HCT116 (cell line): Measurements from ENCODE around the gene TMEM30A. TPM values are rescaled to one million over a fixed set of nuclear protein-coding genes. Genes with fewer than 3 reads are reported as not detected.

Experiments used
- ATAC-seq: fragments of 200-7000 bp; cut with Tn5 transposase; 2 replicates; pipeline ENCODE4 v1.9.1; 2020; ENCODE audit warnings: mild to moderate bottlenecking, moderate library complexity
- BruUV-seq: library from RNA; stranded (reverse); fragments of 400-500 nt; replicated peaks from 2 replicates; lab custom pipeline; 2021; lab: Mats Ljungman, UMichigan
- CTCF ChIA-PET: fragments of 300-600 bp; sonication (Branson Sonifier 250); formaldehyde crosslinking; loops from one replicate; lab custom pipeline; 2021; ENCODE audit warnings: antibody characterized with exemption; lab: Charles Lee
- POLR2A ChIA-PET: fragments of 300-600, 350-600 bp; sonication (Branson Sonifier 250); formaldehyde crosslinking; loops from one replicate; lab custom pipeline; 2021; ENCODE audit warnings: antibody characterized with exemption; lab: Charles Lee
- RAD21 ChIA-PET, 2 experiments: fragments of 300-600 bp; sonication (Branson Sonifier 250); formaldehyde crosslinking; loops; one replicate each; lab custom pipeline; 2023; ENCODE audit warnings: low total read pairs in 2 of 2; ENCODE audit not compliant: uncharacterized antibody in 2 of 2, unreplicated experiment in 2 of 2, low non-redundant PET in 1 of 2; lab: Charles Lee
- DNase-seq: peaks from one replicate; pipeline ENCODE4 v3.0.0-alpha.2; 2010; ENCODE audit warnings: low read depth, low spot score
- H2AFZ ChIP-seq: fragments of 200-600 bp; shearing (Covaris generic), sonication (generic); 2 replicates; pipeline ENCODE4 v1.6.1; 2017; ENCODE audit warnings: low read depth, mixed run types, mixed read lengths, antibody characterized with exemption, low read length; ENCODE audit not compliant: poor library complexity, severe bottlenecking
- H3K27ac ChIP-seq: 2 replicates; pipeline ENCODE4 v1.5.1; 2012; ENCODE audit warnings: low read depth, low read length
- H3K27me3 ChIP-seq: fragments of 200-600 bp; sonication (generic); 2 replicates; pipeline ENCODE4 v1.6.1; 2016; ENCODE audit warnings: mixed run types, low read length, mixed read lengths; ENCODE audit not compliant: insufficient read depth
- H3K36me3 ChIP-seq, 2 experiments: fragments of 200-500 bp in 1 of 2; fragments of 200-600 bp in 1 of 2; sonication (Bioruptor generic) in 1 of 2; sonication (generic) in 1 of 2; 2 replicates each; pipeline versions ENCODE4 v1.5.1 to v1.6.1; 2014 to 2016; ENCODE audit warnings: low read length in 2 of 2, inconsistent platforms in 1 of 2, mixed read lengths in 1 of 2, mixed run types in 1 of 2; ENCODE audit not compliant: insufficient read depth in 2 of 2, control insufficient read depth in 1 of 2
- H3K4me1 ChIP-seq, 2 experiments: fragments of 200-600 bp in 1 of 2; sonication (generic) in 1 of 2; 2 replicates each; pipeline versions ENCODE4 v1.5.1 to v1.6.1; 2012 to 2017; ENCODE audit warnings: low read length in 2 of 2, inconsistent platforms in 1 of 2, mild to moderate bottlenecking in 1 of 2, mixed read lengths in 1 of 2, mixed run types in 1 of 2, moderate library complexity in 1 of 2; ENCODE audit not compliant: insufficient read depth in 2 of 2, control insufficient read depth in 1 of 2
- H3K4me2 ChIP-seq: fragments of 200-600 bp; sonication (generic); 2 replicates; pipeline ENCODE4 v1.6.1; 2017; ENCODE audit warnings: mixed run types, low read length, mixed read lengths
- H3K4me3 ChIP-seq, 2 experiments: fragments of 200-600 bp in 1 of 2; sonication (generic) in 1 of 2; replicated peaks in 1 of 2; 2 replicates each; pipeline ENCODE4 v1.5.1; 2011 to 2016; ENCODE audit warnings: low read length in 2 of 2, control low read depth in 1 of 2, low read depth in 1 of 2, mild to moderate bottlenecking in 1 of 2, mixed read lengths in 1 of 2, mixed run types in 1 of 2
- H3K79me2 ChIP-seq: fragments of 200-600 bp; sonication (generic); 2 replicates; pipeline ENCODE4 v1.6.1; 2017; ENCODE audit warnings: mild to moderate bottlenecking, mixed run types, low read length, moderate library complexity, mixed read lengths; ENCODE audit not compliant: insufficient read depth
- H3K9ac ChIP-seq: fragments of 200-600 bp; sonication (generic); 2 replicates; pipeline ENCODE4 v1.6.1; 2016; ENCODE audit warnings: low read length, mixed read lengths
- H3K9me2 ChIP-seq: fragments of 200-600 bp; sonication (generic), shearing (Covaris generic); 2 replicates; pipeline ENCODE4 v1.6.1; 2017; ENCODE audit warnings: mixed run types, mild to moderate bottlenecking, moderate library complexity; ENCODE audit not compliant: insufficient read depth
- H3K9me3 ChIP-seq, 2 experiments: fragments of 200-500 bp in 1 of 2; fragments of 200-600 bp in 1 of 2; sonication (Bioruptor generic) in 1 of 2; sonication (generic) in 1 of 2; 2 replicates each; pipeline ENCODE4 v1.6.1; 2014 to 2017; ENCODE audit warnings: low read length in 2 of 2, mixed read lengths in 2 of 2, inconsistent platforms in 1 of 2, low read depth in 1 of 2, mild to moderate bottlenecking in 1 of 2, mixed run types in 1 of 2, moderate library complexity in 1 of 2; ENCODE audit not compliant: control insufficient read depth in 1 of 2, insufficient read depth in 1 of 2
- H4K20me1 ChIP-seq: fragments of 200-600 bp; sonication (generic), shearing (Covaris generic); 2 replicates; pipeline ENCODE4 v1.6.1; 2017; ENCODE audit warnings: mixed run types, mild to moderate bottlenecking, moderate library complexity; ENCODE audit not compliant: insufficient read depth
- CBX3 ChIP-seq: IDR thresholded peaks from 2 replicates; pipeline ENCODE4 v1.6.1; 2012; ENCODE audit warnings: low read depth
- CEBPB ChIP-seq: IDR thresholded peaks from 2 replicates; pipeline ENCODE4 v1.6.1; 2012; ENCODE audit warnings: low read depth
- CTCF ChIP-seq, 3 experiments: fragments of 200-600 bp in 1 of 3; sonication (generic) in 1 of 3; IDR thresholded peaks in 2 of 3; conservative IDR thresholded peaks in 1 of 3; 2 replicates each; pipeline ENCODE4 v1.5.1; 2012 to 2017; ENCODE audit warnings: low read depth in 2 of 3, low read length in 2 of 3, antibody characterized with exemption in 1 of 3, borderline replicate concordance in 1 of 3, control low read depth in 1 of 3, mild to moderate bottlenecking in 1 of 3, mixed read lengths in 1 of 3, mixed run types in 1 of 3, moderate library complexity in 1 of 3; ENCODE audit not compliant: insufficient read depth in 1 of 3
- EGR1 ChIP-seq: IDR thresholded peaks from 2 replicates; pipeline ENCODE4 v1.6.1; 2012; ENCODE audit warnings: low read depth
- ELF1 ChIP-seq: IDR thresholded peaks from 2 replicates; pipeline ENCODE4 v1.6.1; 2012; ENCODE audit warnings: low read depth, borderline replicate concordance
- FOSL1 ChIP-seq: IDR thresholded peaks from 2 replicates; pipeline ENCODE4 v1.6.1; 2012; ENCODE audit warnings: low read depth
- JUND ChIP-seq: IDR thresholded peaks from 2 replicates; pipeline ENCODE4 v1.6.1; 2012
- POLR2A ChIP-seq: IDR thresholded peaks from 2 replicates; pipeline ENCODE4 v1.7.0; 2011; ENCODE audit warnings: borderline replicate concordance; ENCODE audit not compliant: insufficient read depth, insufficient read length; ENCODE audit errors: extremely low read depth
- POLR2AphosphoS5 ChIP-seq: IDR thresholded peaks from 2 replicates; pipeline ENCODE4 v1.6.1; 2011; ENCODE audit warnings: mild to moderate bottlenecking, low read depth, low read length, moderate library complexity
- SIN3A ChIP-seq: IDR thresholded peaks from 2 replicates; pipeline ENCODE4 v1.6.1; 2012; ENCODE audit warnings: low read depth
- SP1 ChIP-seq: IDR thresholded peaks from 2 replicates; pipeline ENCODE4 v1.6.1; 2012; ENCODE audit warnings: low read depth
- TCF7L2 ChIP-seq: IDR thresholded peaks from 2 replicates; pipeline ENCODE4 v1.7.0; 2011; ENCODE audit warnings: borderline replicate concordance, inconsistent platforms; ENCODE audit not compliant: insufficient read depth, insufficient read length; ENCODE audit errors: extremely low read depth
- YY1 ChIP-seq: IDR thresholded peaks from 2 replicates; pipeline ENCODE4 v1.6.1; 2011; ENCODE audit warnings: low read length, low read depth, moderate library complexity, mild to moderate bottlenecking; ENCODE audit not compliant: insufficient replicate concordance; ENCODE audit errors: extremely low read depth
- ZNF274 ChIP-seq: fragments of 200-500 bp; sonication (Bioruptor generic); IDR thresholded peaks from 2 replicates; pipeline ENCODE4 v1.6.1; 2014; ENCODE audit warnings: mild to moderate bottlenecking, low read depth, low read length, inconsistent platforms
- intact Hi-C: fragments of 100-400 bp; cut with micrococcal nuclease; formaldehyde crosslinking; loops from 2 replicates; pipeline ENCODE4 v1.10.0; 2022
- total RNA-seq: library from RNA; stranded (reverse); gene quantifications from one replicate; pipeline ENCODE4 v1.2.1, GENCODE V29; 2021; ENCODE audit not compliant: unreplicated experiment

Gene TMEM30A
- total RNA-seq, 1 experiment from 2014 or later = 73.4 TPM

DNA sequence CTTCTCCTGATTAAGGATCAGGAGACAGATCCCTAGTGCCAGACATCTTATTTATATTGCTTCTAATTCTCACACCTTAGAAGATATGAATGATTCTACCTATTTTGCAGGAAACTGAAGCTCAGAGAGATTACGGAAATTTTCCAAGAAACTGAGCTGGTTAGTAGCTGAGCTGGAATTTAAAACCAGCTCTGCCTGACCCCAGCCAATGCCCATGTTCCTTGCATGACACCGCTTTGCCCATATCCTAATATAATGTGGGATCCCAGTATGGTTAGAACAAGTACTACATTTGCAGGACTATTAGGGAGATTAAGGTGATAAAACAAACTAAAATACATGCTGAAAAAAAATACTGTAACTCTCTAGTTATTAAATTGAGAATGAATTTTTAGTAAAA, 1.9 kb downstream of the TMEM30A start (continued):
- TF ChIP-seq POLR2A (no peak), FOSL1 (no peak), YY1 (no peak)
- TF ChIP-seq, all 23 proteins: peak for 0

GRCh38 chr6:75281653-75282052, 2.9 kb downstream of the TMEM30A start:
- Histone ChIP-seq H3K36me3 (no peaks in the 10 kb centered on the region), H3K9ac (no peak overlapping the region), H3K27ac (no peak overlapping the region), H2AFZ (no peak overlapping the region), H3K27me3 (no peaks in the 10 kb centered on the region), H3K4me2 (no peak overlapping the region), H3K4me3 (no peak overlapping the region), H3K79me2 (peaks cover 86% of the 10 kb centered on the region), H3K4me1 (peaks cover 6 to 19% of the 10 kb centered on the region in 2 experiments; a peak in 3 of 4 replicates), H4K20me1 (no peaks in the 10 kb centered on the region), H3K9me3 (no peaks in the 10 kb centered on the region), H3K9me2 (no peaks in the 10 kb centered on the region)
- no peak for TF ChIP-seq POLR2AphosphoS5
- ChIA-PET RAD21 (no interaction called here), CTCF (no interaction called here), POLR2A (no interaction called here)
- BruUV-seq = no TSS peak
- DNase-seq (no peak), ATAC-seq (no peak)
- intact Hi-C loops = no loop called here

GRCh38 chr6:75280131-75280855, 4.3 kb downstream of the TMEM30A start:
- Histone ChIP-seq H2AFZ (no peak overlapping the region), H3K27ac (no peak overlapping the region), H3K9me2 (no peaks in the 10 kb centered on the region), H3K79me2 (peaks cover 95% of the 10 kb centered on the region), H3K36me3 (no peaks in the 10 kb centered on the region), H3K4me2 (no peak overlapping the region), H3K9me3 (no peaks in the 10 kb centered on the region), H3K4me1 (peaks cover 6 to 13% of the 10 kb centered on the region in 2 experiments; a peak in 3 of 4 replicates), H3K4me3 (no peak overlapping the region), H3K27me3 (no peaks in the 10 kb centered on the region), H4K20me1 (no peaks in the 10 kb centered on the region), H3K9ac (no peak overlapping the region)
- POLR2A ChIA-PET = no interaction called here
- ATAC-seq = no peak
- BruUV-seq = no TSS peak
- RAD21 ChIA-PET = no interaction called here
- intact Hi-C loops = no loop called here
- CTCF ChIA-PET = no interaction called here
- TF ChIP-seq SIN3A = no peak
- TF ChIP-seq CBX3 = no peak
- no peak for TF ChIP-seq POLR2A
- no peak for TF ChIP-seq CEBPB
- no peak for TF ChIP-seq YY1
- no peak for TF ChIP-seq ZNF274
- TF ChIP-seq TCF7L2 = no peak
- no peak for TF ChIP-seq JUND
- no peak for TF ChIP-seq EGR1
- TF ChIP-seq FOSL1 = no peak
- TF ChIP-seq CTCF (IDR thresholded peaks at IDR 0.05 in 2 of 3, conservative IDR thresholded peaks at IDR 0.05 in 1 of 3; ENCODE audit: borderline replicate concordance in 1 of 3, insufficient read depth in 1 of 3, low read depth in 2 of 3, low read length in 2 of 3) = no peak
- TF ChIP-seq SP1 = no peak
- no peak for TF ChIP-seq ELF1
- no peak for DNase-seq
